Natural killer cell (primary cell): ENCODE data around the gene ANXA1. TPM values are rescaled to one million over a fixed set of nuclear protein-coding genes. Genes with fewer than 3 reads are reported as not detected.

ENCODE experiments used
- ATAC-seq, 3 donors: fragments of 150-1000 bp in 2 of 3; fragments of 200-7000 bp in 1 of 3; cut with Tn5 transposase; 1 replicate in 1 of 3; 2 replicates in 2 of 3; pipeline ENCODE4 v1.10.0; 2021; ENCODE audit warnings: mild to moderate bottlenecking in 2 of 3, moderate library complexity in 2 of 3
- DNase-seq, 2 donors: peaks; one replicate each; pipeline versions ENCODE4 v3.0.0 to v3.0.0-alpha.2; 2013 to 2021; ENCODE audit warnings: mixed read lengths in 1 of 2
- H3K27ac ChIP-seq: one replicate; pipeline ENCODE4 v1.5.1; 2013; ENCODE audit warnings: mild to moderate bottlenecking, low read length
- H3K27me3 ChIP-seq: one replicate; pipeline ENCODE4 v1.6.1; 2013; ENCODE audit warnings: low read length; ENCODE audit not compliant: control insufficient read depth, insufficient read depth
- H3K36me3 ChIP-seq: one replicate; pipeline ENCODE4 v1.6.1; 2013; ENCODE audit warnings: low read length; ENCODE audit not compliant: control insufficient read depth, insufficient read depth
- H3K4me1 ChIP-seq: one replicate; pipeline ENCODE4 v1.6.1; 2013; ENCODE audit warnings: low read length; ENCODE audit not compliant: control insufficient read depth, insufficient read depth
- H3K4me3 ChIP-seq: one replicate; pipeline ENCODE4 v1.5.1; 2013; ENCODE audit warnings: low read length
- H3K9me3 ChIP-seq: one replicate; pipeline ENCODE4 v1.6.1; 2013; ENCODE audit warnings: low read length; ENCODE audit not compliant: control insufficient read depth, insufficient read depth
- H3K27ac Mint-ChIP-seq, 2 donors: one replicate each; pipeline ENCODE4 v1.8.0; 2022; ENCODE audit warnings: mild to moderate bottlenecking in 2 of 2, mixed read lengths in 2 of 2, moderate library complexity in 1 of 2
- H3K27me3 Mint-ChIP-seq, 2 donors: one replicate each; pipeline ENCODE4 v1.8.0; 2022; ENCODE audit warnings: low read depth in 2 of 2, mixed read lengths in 2 of 2
- H3K36me3 Mint-ChIP-seq: one replicate; pipeline ENCODE4 v1.8.0; 2022; ENCODE audit warnings: mixed read lengths
- H3K4me1 Mint-ChIP-seq, 2 donors: one replicate each; pipeline ENCODE4 v1.8.0; 2022; ENCODE audit warnings: mixed read lengths in 2 of 2
- H3K4me3 Mint-ChIP-seq: one replicate; pipeline ENCODE4 v1.8.0; 2022; ENCODE audit warnings: mild to moderate bottlenecking, moderate library complexity, mixed read lengths
- H3K9me3 Mint-ChIP-seq, 2 donors: one replicate each; pipeline ENCODE4 v1.8.0; 2022; ENCODE audit warnings: mixed read lengths in 2 of 2
- WGBS: methylation state at CpG from one replicate; pipeline ENCODE4 v1.1.7; 2013; ENCODE audit warnings: missing lambda C conversion rate; ENCODE audit not compliant: insufficient coverage; 5-methylcytosine and 5-hydroxymethylcytosine counted together
- intact Hi-C: fragments of 100-400 bp; cut with micrococcal nuclease; formaldehyde crosslinking; loops from one replicate; pipeline ENCODE4 v1.14.2; 2022
- total RNA-seq, 4 donors: library from RNA; stranded (reverse); fragments of 120-200 nt in 1 of 4; gene quantifications; one replicate each; pipeline versions ENCODE4 v1.2.3 to v1.2.4, GENCODE V29; 2013 to 2022
- TF ChIP-seq, protein P1 (sequence below): fragments of 200-600 bp; IDR thresholded peaks from one replicate; pipeline ENCODE4 v1.8.0; 2022; ENCODE audit warnings: antibody characterized with exemption

Gene ANXA1
- total RNA-seq, 3 donors from 2014 or later (not counting 1 experiment from before 2014, with no cell fraction given) = 362 to 1,065 (median 419) TPM

DNA sequence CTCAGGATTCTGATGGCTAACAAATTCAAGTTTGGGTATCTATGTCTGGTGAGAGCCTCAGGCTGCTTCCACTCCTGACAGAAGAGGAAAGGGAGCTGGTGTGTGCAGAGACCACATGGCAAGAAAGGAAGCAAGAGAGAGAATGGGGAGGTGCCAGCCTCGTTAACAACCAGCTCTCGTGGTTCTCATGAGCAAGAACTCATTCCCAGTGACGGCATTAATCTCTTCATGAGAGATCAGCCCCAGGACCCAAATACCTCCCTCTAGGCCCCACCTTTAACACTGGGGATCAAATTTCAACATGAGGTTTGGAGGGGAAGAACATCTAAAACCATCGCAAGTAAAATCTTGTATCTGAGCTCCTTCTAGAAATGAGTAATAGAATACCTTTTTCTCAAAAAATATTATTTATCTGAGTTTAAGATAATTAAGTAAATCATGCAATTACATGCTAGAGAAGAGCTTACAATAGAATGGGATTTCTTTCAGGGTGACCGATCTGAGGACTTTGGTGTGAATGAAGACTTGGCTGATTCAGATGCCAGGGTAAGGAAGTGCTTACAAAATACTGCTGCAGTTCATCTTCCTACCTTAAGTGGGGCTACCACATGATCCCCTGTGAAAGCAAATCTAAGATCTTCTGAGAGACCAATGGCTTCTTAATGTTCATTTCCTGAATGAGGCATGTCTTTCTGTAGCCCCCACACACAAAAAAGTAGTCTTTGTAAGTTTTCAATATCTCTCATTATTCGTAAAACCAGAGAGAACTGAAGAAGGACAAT is 11.5 kb downstream of the ANXA1 start:
- Histone ChIP-seq H3K4me3 (no peak overlapping the region), H3K36me3 (peaks cover 100% of the 10 kb centered on the region), H3K4me1 (peaks cover 3% of the 10 kb centered on the region), H3K9me3 (no peaks in the 10 kb centered on the region), H3K27me3 (no peaks in the 10 kb centered on the region), H3K27ac (peak overlapping the region; percentile 2)
- 61% methylated on average over 4 of the region's 6 CpGs for WGBS
- intact Hi-C loops = no loop called here
- TF ChIP-seq, protein P1, sequence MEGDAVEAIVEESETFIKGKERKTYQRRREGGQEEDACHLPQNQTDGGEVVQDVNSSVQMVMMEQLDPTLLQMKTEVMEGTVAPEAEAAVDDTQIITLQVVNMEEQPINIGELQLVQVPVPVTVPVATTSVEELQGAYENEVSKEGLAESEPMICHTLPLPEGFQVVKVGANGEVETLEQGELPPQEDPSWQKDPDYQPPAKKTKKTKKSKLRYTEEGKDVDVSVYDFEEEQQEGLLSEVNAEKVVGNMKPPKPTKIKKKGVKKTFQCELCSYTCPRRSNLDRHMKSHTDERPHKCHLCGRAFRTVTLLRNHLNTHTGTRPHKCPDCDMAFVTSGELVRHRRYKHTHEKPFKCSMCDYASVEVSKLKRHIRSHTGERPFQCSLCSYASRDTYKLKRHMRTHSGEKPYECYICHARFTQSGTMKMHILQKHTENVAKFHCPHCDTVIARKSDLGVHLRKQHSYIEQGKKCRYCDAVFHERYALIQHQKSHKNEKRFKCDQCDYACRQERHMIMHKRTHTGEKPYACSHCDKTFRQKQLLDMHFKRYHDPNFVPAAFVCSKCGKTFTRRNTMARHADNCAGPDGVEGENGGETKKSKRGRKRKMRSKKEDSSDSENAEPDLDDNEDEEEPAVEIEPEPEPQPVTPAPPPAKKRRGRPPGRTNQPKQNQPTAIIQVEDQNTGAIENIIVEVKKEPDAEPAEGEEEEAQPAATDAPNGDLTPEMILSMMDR = no peak
- DNase-seq (peak in 1 of 2 donors; percentile 45), ATAC-seq (peak in 1 of 3 donors; percentile 36)
- H3K4me3 Mint-ChIP-seq = no peak overlapping the region
- peaks cover 17 to 28% of the 10 kb centered on the region in 2 donors for H3K4me1 Mint-ChIP-seq
- H3K27ac Mint-ChIP-seq = peak overlapping the region; percentile 67 to 70
- no peaks in the 10 kb centered on the region for H3K9me3 Mint-ChIP-seq
- peaks cover 61% of the 10 kb centered on the region for H3K36me3 Mint-ChIP-seq
- H3K27me3 Mint-ChIP-seq = no peaks in the 10 kb centered on the region

DNA sequence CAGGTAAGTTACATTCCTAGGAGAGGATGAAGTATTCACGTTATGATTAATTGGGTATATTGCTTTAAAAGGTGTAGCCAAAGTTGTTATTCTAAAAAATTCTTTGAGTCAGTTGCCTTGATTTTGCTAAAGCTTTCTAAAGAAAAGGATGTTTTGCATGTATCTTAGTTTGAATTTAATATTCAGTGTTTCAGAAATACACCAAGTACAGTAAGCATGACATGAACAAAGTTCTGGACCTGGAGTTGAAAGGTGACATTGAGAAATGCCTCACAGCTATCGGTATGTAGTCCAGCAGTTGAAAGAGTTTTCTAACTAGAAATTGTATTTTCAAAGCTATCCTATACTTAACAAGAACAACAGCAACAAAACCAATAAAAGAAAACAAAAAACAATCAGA is 14.2 kb downstream of the ANXA1 start:
- H3K27me3 ChIP-seq = no peaks in the 10 kb centered on the region
- 100% methylated on average over 2 of the region's 2 CpGs for WGBS
- ATAC-seq (no peak), DNase-seq (no peak)
- no peaks in the 10 kb centered on the region for H3K27me3 Mint-ChIP-seq
- no peaks in the 10 kb centered on the region for H3K9me3 ChIP-seq
- H3K36me3 Mint-ChIP-seq = peaks cover 59% of the 10 kb centered on the region
- H3K4me3 Mint-ChIP-seq = no peak overlapping the region
- intact Hi-C loops = loop anchor here (5.0 kb wide), 1 partner anchor 34 kb away; no protein-coding TSS in a partner anchor
- no peaks in the 10 kb centered on the region for H3K9me3 Mint-ChIP-seq
- peaks cover 22 to 26% of the 10 kb centered on the region in 2 donors for H3K4me1 Mint-ChIP-seq
- H3K27ac Mint-ChIP-seq = peak overlapping the region; percentile 80 to 81
- H3K4me1 ChIP-seq = peaks cover 3% of the 10 kb centered on the region
- no peak overlapping the region for H3K4me3 ChIP-seq
- H3K36me3 ChIP-seq = peaks cover 98% of the 10 kb centered on the region
- no peak overlapping the region for H3K27ac ChIP-seq
- TF ChIP-seq, protein P1 = no peak

- no peaks in the 10 kb centered on the region for H3K27me3 Mint-ChIP-seq
- H3K9me3 ChIP-seq = no peaks in the 10 kb centered on the region
- intact Hi-C loops = loop anchor here (5.0 kb wide), 1 partner anchor 34 kb away; no protein-coding TSS in a partner anchor
- 97% methylated on average over 3 of the region's 3 CpGs for WGBS
- no peak overlapping the region for H3K27ac ChIP-seq
- H3K4me1 Mint-ChIP-seq = peaks cover 22 to 26% of the 10 kb centered on the region in 2 donors
- no peak overlapping the region for H3K4me3 Mint-ChIP-seq
- no peaks in the 10 kb centered on the region for H3K9me3 Mint-ChIP-seq
- H3K4me1 ChIP-seq = peaks cover 3% of the 10 kb centered on the region
- peak overlapping the region; percentile 80 to 81 for H3K27ac Mint-ChIP-seq
- H3K4me3 ChIP-seq = no peak overlapping the region
- peaks cover 58% of the 10 kb centered on the region for H3K36me3 Mint-ChIP-seq
- DNase-seq = no peak
- H3K36me3 ChIP-seq = peaks cover 94% of the 10 kb centered on the region
- no peak for ATAC-seq
- no peaks in the 10 kb centered on the region for H3K27me3 ChIP-seq
- TF ChIP-seq, protein P1 = no peak
Observed at GRCh38 chr9:73166468-73166867, 14.8 kb downstream of the ANXA1 start.
